ENCODE results near the gene SUPT20H. TPM values are rescaled to one million over a fixed set of nuclear protein-coding genes. Genes with fewer than 3 reads are reported as not detected.

SUPT20H gene
- total and polyA plus RNA-seq, 8 donors: 51.2 to 135 (median 107) TPM

DNA sequence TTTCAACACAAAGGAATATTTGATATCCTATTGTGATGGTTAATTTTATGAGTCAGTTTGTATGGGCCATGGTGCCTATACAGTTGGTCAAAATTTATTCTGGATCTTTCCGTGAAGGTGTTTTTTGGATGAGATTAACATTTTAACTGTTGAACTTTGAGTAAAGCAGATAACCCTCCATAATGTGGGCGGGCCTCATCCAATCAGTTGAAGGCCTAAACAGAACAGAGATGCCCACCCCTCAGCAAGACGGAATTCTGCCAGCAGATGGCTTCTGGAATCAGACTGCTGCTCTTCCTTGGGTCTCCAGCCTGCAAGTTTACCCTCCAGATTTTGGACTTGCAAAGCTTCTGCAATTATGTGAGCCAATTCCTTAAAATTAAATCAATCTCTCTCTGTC, 30.0 kb upstream of the SUPT20H start:
- intact Hi-C loops (cut with DNase I): no loop called here
- TF ChIP-seq, protein P1, sequence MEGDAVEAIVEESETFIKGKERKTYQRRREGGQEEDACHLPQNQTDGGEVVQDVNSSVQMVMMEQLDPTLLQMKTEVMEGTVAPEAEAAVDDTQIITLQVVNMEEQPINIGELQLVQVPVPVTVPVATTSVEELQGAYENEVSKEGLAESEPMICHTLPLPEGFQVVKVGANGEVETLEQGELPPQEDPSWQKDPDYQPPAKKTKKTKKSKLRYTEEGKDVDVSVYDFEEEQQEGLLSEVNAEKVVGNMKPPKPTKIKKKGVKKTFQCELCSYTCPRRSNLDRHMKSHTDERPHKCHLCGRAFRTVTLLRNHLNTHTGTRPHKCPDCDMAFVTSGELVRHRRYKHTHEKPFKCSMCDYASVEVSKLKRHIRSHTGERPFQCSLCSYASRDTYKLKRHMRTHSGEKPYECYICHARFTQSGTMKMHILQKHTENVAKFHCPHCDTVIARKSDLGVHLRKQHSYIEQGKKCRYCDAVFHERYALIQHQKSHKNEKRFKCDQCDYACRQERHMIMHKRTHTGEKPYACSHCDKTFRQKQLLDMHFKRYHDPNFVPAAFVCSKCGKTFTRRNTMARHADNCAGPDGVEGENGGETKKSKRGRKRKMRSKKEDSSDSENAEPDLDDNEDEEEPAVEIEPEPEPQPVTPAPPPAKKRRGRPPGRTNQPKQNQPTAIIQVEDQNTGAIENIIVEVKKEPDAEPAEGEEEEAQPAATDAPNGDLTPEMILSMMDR (IDR thresholded peaks at IDR 0.05): no peak
- no peaks in the 10 kb centered on the region for H3K9me3 ChIP-seq
- H3K36me3 ChIP-seq: no peaks in the 10 kb centered on the region
- H3K27ac ChIP-seq: peak overlapping the region in 1 of 2 donors; percentile 81
- H3K4me1 ChIP-seq: peaks cover 0 to 26% of the 10 kb centered on the region in 2 donors
- DNase-seq (no peak), ATAC-seq (no peak)
- no peak overlapping the region for H3K4me3 ChIP-seq
- no peaks in the 10 kb centered on the region for H3K27me3 ChIP-seq

DNA sequence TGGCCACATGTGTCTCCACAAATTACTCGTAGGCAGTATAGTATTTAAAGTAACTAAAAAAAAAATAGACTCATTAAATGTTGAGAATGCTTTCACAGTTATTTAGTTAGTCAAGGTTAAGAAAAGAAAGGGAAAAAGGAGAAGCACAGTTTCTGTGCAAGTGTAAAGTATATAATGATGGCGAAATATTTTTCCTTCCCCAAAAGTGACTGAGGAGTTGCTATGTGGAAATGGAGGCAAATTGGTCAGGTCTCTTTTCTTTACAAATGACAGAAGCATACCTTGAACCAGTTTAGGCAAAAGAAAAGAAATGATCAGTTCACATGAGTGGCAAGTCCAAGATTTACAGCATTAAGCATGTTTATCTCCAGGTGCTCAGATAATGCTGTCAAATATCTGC, 28.0 kb upstream of the SUPT20H start:
- no peak for ATAC-seq
- no peak for DNase-seq
- H3K9me3 ChIP-seq: no peaks in the 10 kb centered on the region
- no peaks in the 10 kb centered on the region for H3K27me3 ChIP-seq
- intact Hi-C loops (cut with DNase I): no loop called here
- peaks cover 0 to 26% of the 10 kb centered on the region in 2 donors for H3K4me1 ChIP-seq
- H3K27ac ChIP-seq: peak overlapping the region in 1 of 2 donors; percentile 81
- H3K36me3 ChIP-seq: no peaks in the 10 kb centered on the region
- no peak overlapping the region for H3K4me3 ChIP-seq
- TF ChIP-seq, protein P1 (IDR thresholded peaks at IDR 0.05): no peak

GRCh38 chr13:37085606-37086005, 26.1 kb upstream of the SUPT20H start:
- no peak for ATAC-seq
- Histone ChIP-seq H3K27ac (no peak overlapping the region), H3K9me3 (no peaks in the 10 kb centered on the region), H3K4me3 (no peak overlapping the region), H3K36me3 (no peaks in the 10 kb centered on the region), H3K27me3 (no peaks in the 10 kb centered on the region), H3K4me1 (peaks cover 0 to 26% of the 10 kb centered on the region in 2 donors)
- intact Hi-C loops (cut with DNase I): no loop called here
- DNase-seq: no peak
- TF ChIP-seq, protein P1 (IDR thresholded peaks at IDR 0.05): no peak

GRCh38 chr13:37076818-37077217, 17.3 kb upstream of the SUPT20H start:
- Histone ChIP-seq H3K4me1 (peaks cover 0 to 6% of the 10 kb centered on the region in 2 donors), H3K36me3 (no peaks in the 10 kb centered on the region), H3K4me3 (no peak overlapping the region), H3K9me3 (no peaks in the 10 kb centered on the region), H3K27me3 (no peaks in the 10 kb centered on the region), H3K27ac (no peak overlapping the region)
- DNase-seq (no peak), ATAC-seq (no peak)
- intact Hi-C loops (cut with DNase I): no loop called here
- TF ChIP-seq, protein P1 (IDR thresholded peaks at IDR 0.05): no peak

DNA sequence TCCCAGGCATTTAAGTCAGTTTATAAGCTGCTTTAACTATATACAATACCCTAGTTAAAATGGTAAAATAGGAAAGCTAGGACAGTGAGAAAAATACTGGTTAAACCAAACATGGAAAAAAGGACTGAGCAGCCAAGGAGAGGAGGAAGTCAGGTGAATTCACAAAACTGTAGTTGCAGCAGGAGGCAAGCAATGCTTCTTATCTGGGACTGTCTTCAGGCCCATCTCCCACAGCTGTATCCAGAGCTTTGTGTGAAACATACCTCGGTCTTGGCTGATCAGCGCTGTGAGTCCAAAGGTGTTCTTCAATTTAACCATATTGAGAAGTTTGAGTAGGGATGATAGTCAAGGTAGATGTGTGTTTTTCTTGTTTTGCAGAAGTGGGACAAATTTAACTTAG, 15.7 kb upstream of the SUPT20H start:
- ATAC-seq (no peak), DNase-seq (no peak)
- no peak overlapping the region for H3K27ac ChIP-seq
- no peaks in the 10 kb centered on the region for H3K9me3 ChIP-seq
- H3K27me3 ChIP-seq: no peaks in the 10 kb centered on the region
- H3K36me3 ChIP-seq: no peaks in the 10 kb centered on the region
- TF ChIP-seq, protein P1 (IDR thresholded peaks at IDR 0.05): no peak
- H3K4me1 ChIP-seq: peaks cover 0 to 6% of the 10 kb centered on the region in 2 donors
- intact Hi-C loops (cut with DNase I): no loop called here
- no peak overlapping the region for H3K4me3 ChIP-seq
